ENCODE data around the gene SLC24A3.

DNA sequence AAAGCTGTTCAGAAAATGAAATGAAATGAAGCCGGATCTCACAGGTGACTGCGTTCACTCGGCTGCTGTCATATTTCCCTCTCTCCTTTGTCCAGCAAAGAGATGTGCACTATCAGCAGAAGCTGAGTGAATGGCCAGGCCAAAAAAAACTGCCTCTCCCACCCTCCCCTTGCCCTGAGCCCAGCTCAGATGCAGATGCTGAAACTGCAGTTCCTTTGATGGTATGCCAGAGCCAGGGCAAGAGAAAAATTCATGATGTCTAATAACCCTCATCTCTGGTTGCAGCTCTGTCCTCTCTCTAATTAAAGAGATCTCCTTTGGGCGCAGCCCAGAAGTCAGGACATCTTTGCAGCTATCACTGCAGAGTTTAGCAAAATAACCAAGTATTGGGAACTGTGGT, 335.1 kb downstream of the SLC24A3 start:
- TF ChIP-seq, protein P1, sequence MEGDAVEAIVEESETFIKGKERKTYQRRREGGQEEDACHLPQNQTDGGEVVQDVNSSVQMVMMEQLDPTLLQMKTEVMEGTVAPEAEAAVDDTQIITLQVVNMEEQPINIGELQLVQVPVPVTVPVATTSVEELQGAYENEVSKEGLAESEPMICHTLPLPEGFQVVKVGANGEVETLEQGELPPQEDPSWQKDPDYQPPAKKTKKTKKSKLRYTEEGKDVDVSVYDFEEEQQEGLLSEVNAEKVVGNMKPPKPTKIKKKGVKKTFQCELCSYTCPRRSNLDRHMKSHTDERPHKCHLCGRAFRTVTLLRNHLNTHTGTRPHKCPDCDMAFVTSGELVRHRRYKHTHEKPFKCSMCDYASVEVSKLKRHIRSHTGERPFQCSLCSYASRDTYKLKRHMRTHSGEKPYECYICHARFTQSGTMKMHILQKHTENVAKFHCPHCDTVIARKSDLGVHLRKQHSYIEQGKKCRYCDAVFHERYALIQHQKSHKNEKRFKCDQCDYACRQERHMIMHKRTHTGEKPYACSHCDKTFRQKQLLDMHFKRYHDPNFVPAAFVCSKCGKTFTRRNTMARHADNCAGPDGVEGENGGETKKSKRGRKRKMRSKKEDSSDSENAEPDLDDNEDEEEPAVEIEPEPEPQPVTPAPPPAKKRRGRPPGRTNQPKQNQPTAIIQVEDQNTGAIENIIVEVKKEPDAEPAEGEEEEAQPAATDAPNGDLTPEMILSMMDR (IDR thresholded peaks at IDR 0.05): no peak
- no peak for TF ChIP-seq POLR2A (IDR thresholded peaks at IDR 0.05)
- TF ChIP-seq EP300 (IDR thresholded peaks at IDR 0.05): no peak
